DND-41 (cell line): ENCODE results near the gene ATAD3B.

ENCODE experiments used
- CTCF ChIP-seq: IDR thresholded peaks from 2 replicates; pipeline ENCODE4 v1.5.1; 2012; ENCODE audit warnings: borderline replicate concordance, low read length, moderate library complexity, mild to moderate bottlenecking; ENCODE audit not compliant: poor library complexity, severe bottlenecking; ENCODE audit errors: extremely low read depth
- EZH2 ChIP-seq: IDR thresholded peaks from 3 replicates; pipeline ENCODE4 v1.6.1; 2012; ENCODE audit warnings: borderline replicate concordance, low read depth, mild to moderate bottlenecking, moderate library complexity, low read length, inconsistent platforms; ENCODE audit not compliant: severe bottlenecking

DNA sequence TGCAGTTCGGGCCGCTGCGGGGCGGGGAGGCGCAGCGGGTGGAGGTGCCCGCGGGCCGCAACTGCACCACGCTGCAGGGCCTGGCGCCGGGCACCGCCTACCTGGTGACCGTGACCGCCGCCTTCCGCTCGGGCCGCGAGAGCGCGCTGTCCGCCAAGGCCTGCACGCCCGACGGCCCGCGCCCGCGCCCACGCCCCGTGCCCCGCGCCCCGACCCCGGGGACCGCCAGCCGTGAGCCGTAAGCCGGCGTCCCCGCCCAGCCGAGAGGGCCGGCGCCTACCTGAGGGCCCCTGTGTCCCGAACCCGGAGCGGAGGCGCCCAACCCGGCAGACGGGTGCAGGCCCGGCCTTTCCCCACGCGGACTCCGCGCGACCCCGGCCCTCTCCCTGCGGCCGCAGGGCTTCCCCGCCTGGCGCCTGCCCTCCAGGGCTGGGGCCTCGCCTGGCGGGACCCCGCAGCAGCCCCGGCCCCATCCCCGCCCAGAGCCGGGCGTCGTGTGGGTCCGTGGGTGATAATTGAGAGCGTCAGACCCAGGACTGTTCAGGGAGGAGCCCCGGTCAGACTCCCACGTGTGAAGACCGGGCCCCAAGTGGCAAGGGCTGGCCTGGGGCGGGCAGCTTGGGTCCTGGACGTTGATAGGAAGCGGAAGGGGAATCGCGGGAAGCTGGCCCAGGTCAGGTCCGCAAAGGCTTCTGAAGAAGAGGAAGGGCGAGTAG lies 31.9 kb upstream of the ATAD3B start:
- TF ChIP-seq CTCF (no peak), EZH2 (no peak)
